Stimulated activated memory B cell treated with anti-CD40 and anti-IgM and Interleukin-4, amounts not matched to agents 10 μg/mL and 1 μg/mL and 100 μg/mL, for 72 hours (primary cell): ENCODE measurements around the gene COL5A3.
"Not testable (repeated sequence)": the region's sequence is repeated elsewhere in the genome, so short reads cannot be mapped to it uniquely, and the experiment has no call there.

ENCODE experiments used
- ATAC-seq: fragments of 150-1000 bp; cut with Tn5 transposase; 2 replicates; pipeline ENCODE4 v1.10.0; 2021
- H3K27ac Mint-ChIP-seq: one replicate; pipeline ENCODE4 v1.8.0; 2022; ENCODE audit warnings: mild to moderate bottlenecking, mixed read lengths
- H3K27me3 Mint-ChIP-seq: one replicate; pipeline ENCODE4 v1.8.0; 2022; ENCODE audit warnings: mixed read lengths
- H3K36me3 Mint-ChIP-seq: one replicate; pipeline ENCODE4 v1.8.0; 2022; ENCODE audit warnings: mixed read lengths
- H3K4me1 Mint-ChIP-seq: one replicate; pipeline ENCODE4 v1.8.0; 2022; ENCODE audit warnings: mixed read lengths
- H3K4me3 Mint-ChIP-seq: one replicate; pipeline ENCODE4 v1.8.0; 2022; ENCODE audit warnings: mild to moderate bottlenecking, moderate library complexity, mixed read lengths
- H3K9me3 Mint-ChIP-seq: one replicate; pipeline ENCODE4 v1.8.0; 2022; ENCODE audit warnings: mixed read lengths

The COL5A3 gene

GRCh38 chr19:9968820-9969687 lies 41.2 kb downstream of the COL5A3 start:
- H3K27ac Mint-ChIP-seq: no peak overlapping the region
- H3K9me3 Mint-ChIP-seq: peaks cover 6% of the 10 kb centered on the region
- peaks cover 33% of the 10 kb centered on the region for H3K27me3 Mint-ChIP-seq
- ATAC-seq: peak; percentile 29
- no peak overlapping the region for H3K4me3 Mint-ChIP-seq
- H3K36me3 Mint-ChIP-seq: no peaks in the 10 kb centered on the region
- H3K4me1 Mint-ChIP-seq: no peaks in the 10 kb centered on the region

GRCh38 chr19:9967326-9967725 lies 43.0 kb downstream of the COL5A3 start:
- H3K4me3 Mint-ChIP-seq: no peak overlapping the region
- no peak overlapping the region for H3K27ac Mint-ChIP-seq
- peaks cover 6% of the 10 kb centered on the region for H3K9me3 Mint-ChIP-seq
- peak; percentile 11 for ATAC-seq
- no peaks in the 10 kb centered on the region for H3K36me3 Mint-ChIP-seq
- H3K27me3 Mint-ChIP-seq: peaks cover 39% of the 10 kb centered on the region
- no peaks in the 10 kb centered on the region for H3K4me1 Mint-ChIP-seq

- Mint-ChIP-seq H3K36me3 (no peaks in the 10 kb centered on the region), H3K27ac (no peak overlapping the region), H3K4me3 (no peak overlapping the region), H3K4me1 (no peaks in the 10 kb centered on the region), H3K9me3 (no peaks in the 10 kb centered on the region), H3K27me3 (peaks cover 39% of the 10 kb centered on the region)
- ATAC-seq: no peak
Observed at GRCh38 chr19:9966448-9966847, 43.9 kb downstream of the COL5A3 start.

- no peak for ATAC-seq
- Mint-ChIP-seq H3K4me1 (no peaks in the 10 kb centered on the region), H3K36me3 (no peaks in the 10 kb centered on the region), H3K9me3 (no peaks in the 10 kb centered on the region), H3K4me3 (no peak overlapping the region), H3K27me3 (peaks cover 43% of the 10 kb centered on the region), H3K27ac (no peak overlapping the region)
Observed at GRCh38 chr19:9966024-9966423, 44.3 kb downstream of the COL5A3 start.

GRCh38 chr19:9962623-9963290 lies 47.5 kb downstream of the COL5A3 start:
- no peak for ATAC-seq
- peaks cover 52% of the 10 kb centered on the region for H3K27me3 Mint-ChIP-seq
- no peaks in the 10 kb centered on the region for H3K36me3 Mint-ChIP-seq
- no peak overlapping the region for H3K27ac Mint-ChIP-seq
- no peak overlapping the region for H3K4me3 Mint-ChIP-seq
- no peaks in the 10 kb centered on the region for H3K4me1 Mint-ChIP-seq
- H3K9me3 Mint-ChIP-seq: no peaks in the 10 kb centered on the region

- Mint-ChIP-seq H3K4me1 (no peaks in the 10 kb centered on the region), H3K4me3 (no peak overlapping the region), H3K27me3 (peaks cover 36% of the 10 kb centered on the region), H3K36me3 (no peaks in the 10 kb centered on the region), H3K27ac (no peak overlapping the region), H3K9me3 (no peaks in the 10 kb centered on the region)
- no peak for ATAC-seq
Observed at GRCh38 chr19:9961103-9961502, 49.2 kb downstream of the COL5A3 start.

- ATAC-seq: no peak
Observed at GRCh38 chr19:9958379-9958821, 51.9 kb downstream of the COL5A3 start.

GRCh38 chr19:9956956-9957355 lies 53.3 kb downstream of the COL5A3 start:
- H3K9me3 Mint-ChIP-seq: no peaks in the 10 kb centered on the region
- no peak for ATAC-seq
- H3K27me3 Mint-ChIP-seq: peaks cover 45% of the 10 kb centered on the region
- H3K4me3 Mint-ChIP-seq: no peak overlapping the region
- H3K36me3 Mint-ChIP-seq: no peaks in the 10 kb centered on the region
- no peak overlapping the region for H3K27ac Mint-ChIP-seq
- no peaks in the 10 kb centered on the region for H3K4me1 Mint-ChIP-seq

More at GRCh38 chr19:9958379-9958821, 51.9 kb downstream of the COL5A3 start:
- no peaks in the 10 kb centered on the region for H3K4me1 Mint-ChIP-seq
- H3K36me3 Mint-ChIP-seq: no peaks in the 10 kb centered on the region
- no peak overlapping the region for H3K27ac Mint-ChIP-seq
- peaks cover 36% of the 10 kb centered on the region for H3K27me3 Mint-ChIP-seq
- no peaks in the 10 kb centered on the region for H3K9me3 Mint-ChIP-seq
- no peak overlapping the region for H3K4me3 Mint-ChIP-seq

GRCh38 chr19:9953802-9954542 lies 56.3 kb downstream of the COL5A3 start:
- peaks cover 39% of the 10 kb centered on the region for H3K27me3 Mint-ChIP-seq
- H3K27ac Mint-ChIP-seq: no peak overlapping the region
- no peaks in the 10 kb centered on the region for H3K4me1 Mint-ChIP-seq
- no peak overlapping the region for H3K4me3 Mint-ChIP-seq
- no peaks in the 10 kb centered on the region for H3K9me3 Mint-ChIP-seq
- no peak for ATAC-seq
- H3K36me3 Mint-ChIP-seq: no peaks in the 10 kb centered on the region

- Mint-ChIP-seq H3K27me3 (peaks cover 38% of the 10 kb centered on the region), H3K9me3 (no peaks in the 10 kb centered on the region), H3K4me1 (no peaks in the 10 kb centered on the region), H3K4me3 (no peak overlapping the region), H3K27ac (no peak overlapping the region), H3K36me3 (no peaks in the 10 kb centered on the region)
- no peak for ATAC-seq
Observed at GRCh38 chr19:9952276-9952675, 58.0 kb downstream of the COL5A3 start.

GRCh38 chr19:9947441-9947840 lies 62.9 kb downstream of the COL5A3 start:
- Mint-ChIP-seq H3K4me1 (peaks cover 11% of the 10 kb centered on the region), H3K27me3 (peaks cover 61% of the 10 kb centered on the region), H3K9me3 (peaks cover 8% of the 10 kb centered on the region), H3K27ac (no peak overlapping the region), H3K36me3 (no peaks in the 10 kb centered on the region), H3K4me3 (no peak overlapping the region)
- ATAC-seq: no peak

GRCh38 chr19:9946528-9947125 lies 63.7 kb downstream of the COL5A3 start:
- H3K4me3 Mint-ChIP-seq: not testable (repeated sequence)

GRCh38 chr19:9945319-9945966 lies 64.9 kb downstream of the COL5A3 start:
- H3K27me3 Mint-ChIP-seq: peaks cover 59% of the 10 kb centered on the region
- H3K4me1 Mint-ChIP-seq: peaks cover 11% of the 10 kb centered on the region
- H3K4me3 Mint-ChIP-seq: no peak overlapping the region
- ATAC-seq: no peak
- peaks cover 17% of the 10 kb centered on the region for H3K9me3 Mint-ChIP-seq
- H3K36me3 Mint-ChIP-seq: peaks cover 6% of the 10 kb centered on the region
- H3K27ac Mint-ChIP-seq: no peak overlapping the region

More at GRCh38 chr19:9946528-9947125, 63.7 kb downstream of the COL5A3 start:
- Mint-ChIP-seq H3K27me3 (peaks cover 64% of the 10 kb centered on the region), H3K4me1 (peaks cover 11% of the 10 kb centered on the region), H3K9me3 (peaks cover 15% of the 10 kb centered on the region)
- not testable (repeated sequence) for ATAC-seq, H3K27ac Mint-ChIP-seq, H3K36me3 Mint-ChIP-seq

GRCh38 chr19:9943744-9944143 lies 66.6 kb downstream of the COL5A3 start:
- H3K27me3 Mint-ChIP-seq: peaks cover 57% of the 10 kb centered on the region
- H3K27ac Mint-ChIP-seq: no peak overlapping the region
- peaks cover 6% of the 10 kb centered on the region for H3K36me3 Mint-ChIP-seq
- H3K4me3 Mint-ChIP-seq: no peak overlapping the region
- peaks cover 17% of the 10 kb centered on the region for H3K9me3 Mint-ChIP-seq
- no peak for ATAC-seq
- H3K4me1 Mint-ChIP-seq: peaks cover 11% of the 10 kb centered on the region
